SK-N-SH treated with all-trans-retinoic acid at 6 μM for 48 hours (cell line): ENCODE data around the gene GPR161.

Experiments used
- ATAC-seq: fragments of 200-7000 bp; cut with Tn5 transposase; 3 replicates; pipeline ENCODE4 v1.9.1; 2020; ENCODE audit warnings: mild to moderate bottlenecking, moderate library complexity
- ARNTL ChIP-seq: fragments of 450-650 bp; formaldehyde crosslinking; IDR thresholded peaks from 2 replicates; pipeline ENCODE4 v1.5.0; 2020; ENCODE audit warnings: low read depth, mild to moderate bottlenecking, moderate library complexity, borderline replicate concordance
- BACH2 ChIP-seq: fragments of 250-450 bp; sonication (Bioruptor Pico); IDR thresholded peaks from 2 replicates; pipeline ENCODE4 v1.9.0; 2021; ENCODE audit warnings: mild to moderate bottlenecking, borderline replicate concordance
- CREB5 ChIP-seq: fragments of 250-450 bp; sonication (Bioruptor Pico); IDR thresholded peaks from 2 replicates; pipeline ENCODE4 v1.5.1; 2020; ENCODE audit warnings: low read depth, mild to moderate bottlenecking, moderate library complexity
- CSDC2 ChIP-seq: fragments of 250-450 bp; sonication (Bioruptor Pico); IDR thresholded peaks from 2 replicates; pipeline ENCODE4 v1.5.0; 2020; ENCODE audit warnings: mild to moderate bottlenecking, moderate library complexity
- ESRRG ChIP-seq: fragments of 250-450 bp; sonication (Bioruptor Pico); IDR thresholded peaks from 2 replicates; pipeline ENCODE4 v1.6.1; 2021; ENCODE audit warnings: mild to moderate bottlenecking
- GLIS3 ChIP-seq: fragments of 250-450 bp; sonication (Bioruptor Pico); IDR thresholded peaks from 2 replicates; pipeline ENCODE4 v1.5.0; 2020; ENCODE audit warnings: mild to moderate bottlenecking, moderate library complexity
- ISL1 ChIP-seq: fragments of 250-450 bp; sonication (Bioruptor Pico); IDR thresholded peaks from 2 replicates; pipeline ENCODE4 v2.1.2; 2022; ENCODE audit warnings: mild to moderate bottlenecking, moderate library complexity
- OSR1 ChIP-seq: fragments of 250-450 bp; sonication (Bioruptor Pico); IDR thresholded peaks from 2 replicates; pipeline ENCODE4 v1.8.0; 2022; ENCODE audit warnings: moderate library complexity, mild to moderate bottlenecking, inconsistent platforms
- PATZ1 ChIP-seq: fragments of 250-450 bp; sonication (Bioruptor Pico); IDR thresholded peaks from 2 replicates; pipeline ENCODE4 v1.8.0; 2020; ENCODE audit warnings: mild to moderate bottlenecking, moderate library complexity, borderline replicate concordance
- PPARA ChIP-seq: fragments of 250-450 bp; sonication (Bioruptor Pico); IDR thresholded peaks from 2 replicates; pipeline ENCODE4 v1.5.0; 2020; ENCODE audit warnings: mild to moderate bottlenecking, borderline replicate concordance
- RARB ChIP-seq: fragments of 250-450 bp; sonication (Bioruptor Pico); IDR thresholded peaks from 2 replicates; pipeline ENCODE4 v1.8.0; 2021; ENCODE audit warnings: mild to moderate bottlenecking, moderate library complexity
- SNAI2 ChIP-seq: fragments of 250-450 bp; sonication (Bioruptor Pico); IDR thresholded peaks from 2 replicates; pipeline ENCODE4 v1.5.0; 2020; ENCODE audit warnings: mild to moderate bottlenecking, moderate library complexity
- TOX ChIP-seq: fragments of 250-450 bp; sonication (Bioruptor Pico); IDR thresholded peaks from 2 replicates; pipeline ENCODE4 v1.8.0; 2021; ENCODE audit warnings: mild to moderate bottlenecking, moderate library complexity, borderline replicate concordance
- TSHZ2 ChIP-seq: fragments of 250-450 bp; sonication (Bioruptor Pico); IDR thresholded peaks from 2 replicates; pipeline ENCODE4 v1.5.0; 2020; ENCODE audit warnings: mild to moderate bottlenecking, moderate library complexity
- ZC3H10 ChIP-seq: fragments of 250-450 bp; sonication (Bioruptor Pico); IDR thresholded peaks from 2 replicates; pipeline ENCODE4 v1.5.1; 2021; ENCODE audit warnings: mild to moderate bottlenecking, moderate library complexity
- ZFP30 ChIP-seq: fragments of 450-650 bp; formaldehyde crosslinking; IDR thresholded peaks from 2 replicates; pipeline ENCODE4 v1.5.0; 2022; ENCODE audit warnings: mild to moderate bottlenecking, moderate library complexity
- ZNF565 ChIP-seq: fragments of 450-650 bp; formaldehyde crosslinking; conservative IDR thresholded peaks from 2 replicates; pipeline ENCODE4 v1.5.0; 2020; ENCODE audit warnings: low read depth, mild to moderate bottlenecking, moderate library complexity
- ZNF70 ChIP-seq: fragments of 450-650 bp; formaldehyde crosslinking; IDR thresholded peaks from 2 replicates; pipeline ENCODE4 v1.5.0; 2020; ENCODE audit warnings: mild to moderate bottlenecking, moderate library complexity
- TF ChIP-seq, protein P1 (sequence below): fragments of 250-450 bp; sonication (Bioruptor Pico); IDR thresholded peaks from 2 replicates; pipeline ENCODE4 v1.5.1; 2021; ENCODE audit warnings: mild to moderate bottlenecking, moderate library complexity
- TF ChIP-seq, protein P2 (sequence below): fragments of 250-450 bp; sonication (Bioruptor Pico); IDR thresholded peaks from 2 replicates; pipeline ENCODE4 v1.8.0; 2021; ENCODE audit warnings: low read depth, mild to moderate bottlenecking, moderate library complexity, borderline replicate concordance

GPR161 gene

GRCh38 chr1:168042362-168042761 lies 94.4 kb downstream of the GPR161 start:
- TF ChIP-seq TSHZ2 (CRISPR knock-in tag) (no peak), ISL1 (CRISPR knock-in tag) (no peak)
- no peak for ATAC-seq

DNA sequence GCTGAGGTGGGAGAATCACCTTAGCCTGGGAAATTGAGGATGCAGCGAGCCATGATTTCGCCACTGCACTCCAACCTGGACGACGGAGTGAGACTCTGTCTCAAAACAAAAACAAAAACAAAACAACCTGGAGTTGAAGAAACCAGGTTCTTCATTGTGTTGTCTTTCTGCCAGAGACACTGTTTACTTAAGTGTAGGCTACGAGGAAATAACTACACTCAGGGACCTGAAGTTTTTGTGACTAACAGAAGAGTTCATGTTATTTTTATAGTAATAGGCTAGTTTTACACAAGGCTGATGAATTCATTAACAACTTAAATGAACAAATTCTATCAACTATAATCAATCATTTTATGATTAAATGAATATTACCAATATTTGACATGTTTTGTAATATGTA lies 101.4 kb downstream of the GPR161 start:
- TF ChIP-seq TOX (CRISPR knock-in tag): no peak
- TF ChIP-seq ESRRG: no peak
- TF ChIP-seq ARNTL (CRISPR knock-in tag): no peak
- TF ChIP-seq ZNF565 (CRISPR knock-in tag): no peak
- TF ChIP-seq OSR1: no peak
- TF ChIP-seq BACH2 (CRISPR knock-in tag): no peak
- TF ChIP-seq, protein P1, sequence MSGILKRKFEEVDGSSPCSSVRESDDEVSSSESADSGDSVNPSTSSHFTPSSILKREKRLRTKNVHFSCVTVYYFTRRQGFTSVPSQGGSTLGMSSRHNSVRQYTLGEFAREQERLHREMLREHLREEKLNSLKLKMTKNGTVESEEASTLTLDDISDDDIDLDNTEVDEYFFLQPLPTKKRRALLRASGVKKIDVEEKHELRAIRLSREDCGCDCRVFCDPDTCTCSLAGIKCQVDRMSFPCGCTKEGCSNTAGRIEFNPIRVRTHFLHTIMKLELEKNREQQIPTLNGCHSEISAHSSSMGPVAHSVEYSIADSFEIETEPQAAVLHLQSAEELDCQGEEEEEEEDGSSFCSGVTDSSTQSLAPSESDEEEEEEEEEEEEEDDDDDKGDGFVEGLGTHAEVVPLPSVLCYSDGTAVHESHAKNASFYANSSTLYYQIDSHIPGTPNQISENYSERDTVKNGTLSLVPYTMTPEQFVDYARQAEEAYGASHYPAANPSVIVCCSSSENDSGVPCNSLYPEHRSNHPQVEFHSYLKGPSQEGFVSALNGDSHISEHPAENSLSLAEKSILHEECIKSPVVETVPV (CRISPR knock-in tag): no peak
- TF ChIP-seq ZC3H10 (CRISPR knock-in tag): no peak
- no peak for TF ChIP-seq RARB (CRISPR knock-in tag)
- TF ChIP-seq, protein P2, sequence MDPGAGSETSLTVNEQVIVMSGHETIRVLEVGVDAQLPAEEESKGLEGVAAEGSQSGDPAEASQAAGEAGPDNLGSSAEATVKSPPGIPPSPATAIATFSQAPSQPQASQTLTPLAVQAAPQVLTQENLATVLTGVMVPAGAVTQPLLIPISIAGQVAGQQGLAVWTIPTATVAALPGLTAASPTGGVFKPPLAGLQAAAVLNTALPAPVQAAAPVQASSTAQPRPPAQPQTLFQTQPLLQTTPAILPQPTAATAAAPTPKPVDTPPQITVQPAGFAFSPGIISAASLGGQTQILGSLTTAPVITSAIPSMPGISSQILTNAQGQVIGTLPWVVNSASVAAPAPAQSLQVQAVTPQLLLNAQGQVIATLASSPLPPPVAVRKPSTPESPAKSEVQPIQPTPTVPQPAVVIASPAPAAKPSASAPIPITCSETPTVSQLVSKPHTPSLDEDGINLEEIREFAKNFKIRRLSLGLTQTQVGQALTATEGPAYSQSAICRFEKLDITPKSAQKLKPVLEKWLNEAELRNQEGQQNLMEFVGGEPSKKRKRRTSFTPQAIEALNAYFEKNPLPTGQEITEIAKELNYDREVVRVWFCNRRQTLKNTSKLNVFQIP: no peak
- no peak for TF ChIP-seq PATZ1 (CRISPR knock-in tag)
- TF ChIP-seq CREB5: no peak
- no peak for TF ChIP-seq ZFP30 (CRISPR knock-in tag)
- no peak for TF ChIP-seq SNAI2 (CRISPR knock-in tag)
- no peak for TF ChIP-seq TSHZ2 (CRISPR knock-in tag)
- no peak for TF ChIP-seq ZNF70 (CRISPR knock-in tag)
- no peak for TF ChIP-seq GLIS3
- TF ChIP-seq ISL1 (CRISPR knock-in tag): no peak
- TF ChIP-seq CSDC2 (CRISPR knock-in tag): no peak
- TF ChIP-seq PPARA (CRISPR knock-in tag): no peak
- no peak for ATAC-seq
